Activated naive CD4-positive, alpha-beta T cell treated with anti-CD3 and anti-CD28 coated beads, Interleukin-2, amount 10 ng/mL, durations not matched to agents 7 days and 5 days (primary cell): ENCODE data around the gene ABCA3.

Experiments
- CTCF ChIA-PET: fragments of 350-600 bp; sonication (Branson Sonifier 250); formaldehyde crosslinking; loops from one replicate; lab custom pipeline; 2021; ENCODE audit warnings: antibody characterized with exemption; lab: Charles Lee
- DNase-seq: peaks from one replicate; pipeline ENCODE4 v3.0.0-alpha.2; 2020
- H3K27ac Mint-ChIP-seq: one replicate; pipeline ENCODE4 v1.8.0; 2021; ENCODE audit warnings: mild to moderate bottlenecking, moderate library complexity, mixed read lengths
- H3K27me3 Mint-ChIP-seq: one replicate; pipeline ENCODE4 v1.8.0; 2021; ENCODE audit warnings: mild to moderate bottlenecking, mixed read lengths
- H3K36me3 Mint-ChIP-seq: one replicate; pipeline ENCODE4 v1.8.0; 2021; ENCODE audit warnings: mixed read lengths
- H3K4me1 Mint-ChIP-seq: one replicate; pipeline ENCODE4 v1.8.0; 2021; ENCODE audit warnings: mixed read lengths
- H3K4me3 Mint-ChIP-seq: one replicate; pipeline ENCODE4 v1.8.0; 2021; ENCODE audit warnings: mild to moderate bottlenecking, moderate library complexity, mixed read lengths
- H3K9me3 Mint-ChIP-seq: one replicate; pipeline ENCODE4 v1.8.0; 2021; ENCODE audit warnings: mixed read lengths

Gene ABCA3

DNA sequence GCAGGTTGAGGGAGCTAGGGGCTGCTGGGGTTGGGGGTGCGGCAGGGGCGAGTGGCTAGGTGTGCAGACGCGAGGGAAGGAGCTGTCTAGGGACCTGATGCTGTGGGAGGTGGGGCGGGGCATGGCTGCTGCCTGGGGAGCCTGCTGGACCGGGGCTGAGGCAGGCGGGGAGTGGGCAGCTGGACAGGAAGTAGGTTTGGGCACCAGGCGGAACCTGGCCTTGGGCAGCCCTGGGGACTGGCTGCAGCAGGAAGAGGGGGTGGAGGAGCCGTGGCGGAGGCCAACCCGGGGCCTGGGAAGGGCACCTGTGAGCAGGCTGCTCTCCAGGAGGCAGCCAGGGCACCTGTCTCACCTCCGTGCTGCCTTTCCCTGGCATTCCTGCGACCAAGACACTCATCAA lies 110.2 kb downstream of the ABCA3 start:
- DNase-seq, result no peak
- Mint-ChIP-seq H3K27me3 (peaks cover 6% of the 10 kb centered on the region), H3K4me3 (no peak overlapping the region), H3K27ac (no peak overlapping the region), H3K4me1 (peaks cover 9% of the 10 kb centered on the region), H3K36me3 (peaks cover 10% of the 10 kb centered on the region), H3K9me3 (no peaks in the 10 kb centered on the region)
- CTCF ChIA-PET, result no interaction called here

DNA sequence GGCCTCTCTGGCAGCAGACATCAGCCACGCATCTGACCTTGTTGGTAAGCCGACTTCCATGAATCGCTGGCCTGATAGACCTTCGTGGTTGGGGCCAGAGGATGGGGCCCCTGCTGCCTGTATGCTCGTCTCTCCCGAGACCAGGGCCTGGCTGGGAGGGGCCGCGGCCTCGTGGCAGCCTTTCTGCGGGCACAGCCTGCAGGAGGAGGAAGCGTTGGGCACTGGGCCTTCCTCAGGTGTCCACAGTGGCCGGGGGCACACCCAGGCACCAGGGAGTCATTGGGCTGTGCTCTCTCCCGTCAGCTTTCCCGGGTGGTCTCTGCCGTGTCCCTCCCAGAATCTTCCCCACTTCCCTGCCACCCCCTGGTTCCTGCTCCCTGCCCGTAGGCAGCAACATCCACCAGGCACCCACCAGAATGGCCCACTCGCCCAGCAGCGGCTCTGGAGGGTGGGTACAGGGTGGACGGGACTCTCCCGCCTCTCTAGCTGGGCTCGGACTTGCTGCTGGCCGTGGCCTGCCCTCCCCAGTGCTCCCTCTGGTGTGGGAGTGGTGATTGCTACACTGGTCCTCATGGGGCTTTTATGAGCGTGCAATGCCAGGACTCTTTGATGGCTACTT lies 110.8 kb downstream of the ABCA3 start:
- DNase-seq, result no peak
- Mint-ChIP-seq H3K36me3 (peaks cover 5% of the 10 kb centered on the region), H3K4me3 (no peak overlapping the region), H3K27ac (no peak overlapping the region), H3K9me3 (no peaks in the 10 kb centered on the region), H3K27me3 (no peaks in the 10 kb centered on the region), H3K4me1 (peaks cover 13% of the 10 kb centered on the region)
- CTCF ChIA-PET, result no interaction called here

GRCh38 chr16:2229091-2229490 lies 111.4 kb downstream of the ABCA3 start:
- peaks cover 19% of the 10 kb centered on the region for H3K4me1 Mint-ChIP-seq
- no peak overlapping the region for H3K27ac Mint-ChIP-seq
- CTCF ChIA-PET, result no interaction called here
- H3K36me3 Mint-ChIP-seq, result peaks cover 5% of the 10 kb centered on the region
- H3K9me3 Mint-ChIP-seq, result no peaks in the 10 kb centered on the region
- no peaks in the 10 kb centered on the region for H3K27me3 Mint-ChIP-seq
- H3K4me3 Mint-ChIP-seq, result no peak overlapping the region
- DNase-seq, result no peak

DNA sequence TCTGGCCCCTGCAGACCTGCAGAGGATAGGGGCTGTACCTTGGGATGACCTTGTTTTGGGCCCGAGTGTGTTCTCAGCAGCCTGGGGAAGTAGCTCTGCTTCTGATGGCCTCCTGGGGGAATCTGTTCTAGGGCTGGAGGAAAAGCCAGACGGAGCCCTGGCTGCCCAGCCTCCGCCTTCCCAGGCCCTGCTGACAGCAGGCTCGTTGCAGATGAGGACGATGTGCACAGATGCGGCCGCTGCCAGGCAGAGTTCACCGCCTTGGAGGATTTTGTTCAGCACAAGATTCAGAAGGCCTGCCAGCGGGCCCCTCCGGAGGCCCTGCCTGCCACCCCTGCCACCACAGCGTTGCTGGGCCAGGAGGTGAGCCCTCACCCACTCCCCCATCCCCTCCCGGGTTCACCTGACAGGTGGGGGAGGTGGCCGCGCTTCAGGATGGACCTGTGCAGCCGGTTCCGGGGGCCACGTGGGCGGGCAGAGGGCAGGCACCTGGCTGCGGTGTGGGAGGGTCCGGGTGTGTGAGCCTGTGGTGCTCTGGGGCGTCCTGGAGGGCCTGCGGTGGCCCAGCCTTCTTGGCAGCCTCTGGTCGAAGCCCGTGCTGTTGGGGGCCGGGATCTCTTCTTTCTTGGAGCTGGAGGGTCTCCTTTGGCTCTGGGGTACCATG lies 112.2 kb downstream of the ABCA3 start:
- CTCF ChIA-PET, result no interaction called here
- DNase-seq, result no peak
- Mint-ChIP-seq H3K27ac (no peak overlapping the region), H3K36me3 (peaks cover 5% of the 10 kb centered on the region), H3K4me3 (no peak overlapping the region), H3K9me3 (no peaks in the 10 kb centered on the region), H3K4me1 (peaks cover 21% of the 10 kb centered on the region), H3K27me3 (no peaks in the 10 kb centered on the region)

- Mint-ChIP-seq H3K27ac (no peak overlapping the region), H3K9me3 (no peaks in the 10 kb centered on the region), H3K4me1 (peaks cover 25% of the 10 kb centered on the region), H3K36me3 (peaks cover 4% of the 10 kb centered on the region), H3K27me3 (no peaks in the 10 kb centered on the region), H3K4me3 (no peak overlapping the region)
- CTCF ChIA-PET, result interaction anchor here (0.9 kb wide), 1 partner anchor 25 kb away, joined by 3 read pairs; no protein-coding TSS in a partner anchor
- no peak for DNase-seq
Observed at GRCh38 chr16:2226918-2227317, 113.6 kb downstream of the ABCA3 start.

DNA sequence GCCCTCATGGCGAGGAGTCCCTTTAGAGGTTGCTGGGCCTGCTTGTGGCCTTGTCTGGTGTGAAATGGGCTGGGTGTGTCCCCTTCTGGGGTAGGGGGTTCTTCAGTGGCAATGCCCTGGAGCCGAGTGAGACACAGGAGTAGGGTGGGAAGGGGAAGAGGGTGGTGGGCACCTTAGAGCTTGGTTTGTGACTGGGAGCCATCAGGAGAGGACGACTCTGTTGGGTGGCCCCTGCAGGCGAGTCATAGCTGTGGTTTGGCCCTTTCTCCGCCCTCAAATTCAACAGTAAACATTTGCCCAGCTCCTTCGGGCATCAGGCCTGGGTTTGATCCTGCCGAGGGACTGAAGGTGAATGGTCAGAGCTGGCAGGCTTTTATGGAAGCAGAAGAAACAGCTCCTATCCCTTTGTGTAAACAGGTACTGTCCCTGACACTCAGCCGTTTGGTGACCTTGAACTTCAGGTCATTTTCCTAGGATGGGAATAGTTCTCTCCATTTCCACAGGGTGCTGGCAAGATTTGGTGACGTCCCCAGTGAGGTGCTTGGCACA lies 114.2 kb downstream of the ABCA3 start:
- Mint-ChIP-seq H3K27me3 (no peaks in the 10 kb centered on the region), H3K4me1 (peaks cover 25% of the 10 kb centered on the region), H3K27ac (peak overlapping the region; percentile 55), H3K9me3 (no peaks in the 10 kb centered on the region), H3K36me3 (peaks cover 3% of the 10 kb centered on the region), H3K4me3 (peak overlapping the region; percentile 21)
- CTCF ChIA-PET, result interaction anchor here (0.9 to 1.1 kb wide), 2 partner anchors 26 to 239 kb away, joined by 3 to 6 read pairs; no protein-coding TSS in a partner anchor
- no peak for DNase-seq
